HG03025 (cell line): ENCODE data around the gene ADGRG7.

Experiments used
- ATAC-seq: cut with Tn5 transposase; IDR thresholded peaks from one replicate; pipeline ENCODE4 v1.9.1; 2021; ENCODE audit warnings: mild to moderate bottlenecking, moderate library complexity; ENCODE audit not compliant: unreplicated experiment, low FRiP score

Gene ADGRG7

GRCh38 chr3:100697172-100697571 lies 87.8 kb downstream of the ADGRG7 start:
- ATAC-seq = no peak

- no peak for ATAC-seq
Measured at GRCh38 chr3:100697723-100698285, 88.4 kb downstream of the ADGRG7 start.

- ATAC-seq = no peak
Measured at GRCh38 chr3:100698736-100699135, 89.3 kb downstream of the ADGRG7 start.

- no peak for ATAC-seq
Measured at GRCh38 chr3:100700708-100701107, 91.3 kb downstream of the ADGRG7 start.

GRCh38 chr3:100702082-100702979 lies 92.9 kb downstream of the ADGRG7 start:
- no peak for ATAC-seq

- ATAC-seq = no peak
Measured at GRCh38 chr3:100702980-100703345, 93.6 kb downstream of the ADGRG7 start.

GRCh38 chr3:100703865-100704264 lies 94.5 kb downstream of the ADGRG7 start:
- ATAC-seq = no peak

GRCh38 chr3:100706365-100706764 lies 97.0 kb downstream of the ADGRG7 start:
- ATAC-seq = no peak

- ATAC-seq = no peak
Measured at GRCh38 chr3:100708644-100708988, 99.2 kb downstream of the ADGRG7 start.

- ATAC-seq = peak; percentile 97
Measured at GRCh38 chr3:100708989-100709841, 99.8 kb downstream of the ADGRG7 start, which contains the start of gene TFG. TSS of gene TFG (plus strand) at chr3:100709494. CDS start at chr3:100713686, 4,192 bp downstream.

- no peak for ATAC-seq
Measured at GRCh38 chr3:100709842-100710260, 100.5 kb downstream of the ADGRG7 start.

GRCh38 chr3:100710261-100710968 lies 101.0 kb downstream of the ADGRG7 start:
- peak; percentile 31 for ATAC-seq

GRCh38 chr3:100715176-100715575 lies 105.8 kb downstream of the ADGRG7 start:
- ATAC-seq = no peak

GRCh38 chr3:100717063-100717462 lies 107.7 kb downstream of the ADGRG7 start:
- ATAC-seq = no peak

- ATAC-seq = no peak
Measured at GRCh38 chr3:100717637-100718487, 108.5 kb downstream of the ADGRG7 start.

GRCh38 chr3:100719136-100719535 lies 109.7 kb downstream of the ADGRG7 start:
- ATAC-seq = no peak

GRCh38 chr3:100720426-100720825 lies 111.0 kb downstream of the ADGRG7 start:
- no peak for ATAC-seq

- ATAC-seq = no peak
Measured at GRCh38 chr3:100725935-100726513, 116.6 kb downstream of the ADGRG7 start.

GRCh38 chr3:100726706-100727105 lies 117.3 kb downstream of the ADGRG7 start:
- ATAC-seq = no peak
